Stimulated activated naive CD8-positive, alpha-beta T cell treated with anti-CD3 and anti-CD28 coated beads, Interleukin-15, Interleukin-2, amounts not matched to agents 100 ng/mL and 50 ng/mL, for 24 hours (primary cell): Measurements from ENCODE around the gene AKAP13.

ENCODE experiments used
- H3K27ac Mint-ChIP-seq: one replicate; pipeline ENCODE4 v1.8.0; 2021; ENCODE audit warnings: mild to moderate bottlenecking, mixed read lengths
- H3K27me3 Mint-ChIP-seq: one replicate; pipeline ENCODE4 v1.8.0; 2021; ENCODE audit warnings: mixed read lengths
- H3K36me3 Mint-ChIP-seq: one replicate; pipeline ENCODE4 v1.8.0; 2021; ENCODE audit warnings: low read depth, mixed read lengths
- H3K4me1 Mint-ChIP-seq: one replicate; pipeline ENCODE4 v1.8.0; 2021; ENCODE audit warnings: low read depth, mixed read lengths
- H3K4me3 Mint-ChIP-seq: one replicate; pipeline ENCODE4 v1.8.0; 2021; ENCODE audit warnings: mild to moderate bottlenecking, mixed read lengths
- H3K9me3 Mint-ChIP-seq: one replicate; pipeline ENCODE4 v1.8.0; 2021; ENCODE audit warnings: mixed read lengths

The AKAP13 gene

GRCh38 chr15:85367741-85368140 is 12.7 kb upstream of the AKAP13 start:
- H3K4me3 Mint-ChIP-seq, result no peak overlapping the region

GRCh38 chr15:85374831-85375230 is 5.6 kb upstream of the AKAP13 start:
- no peaks in the 10 kb centered on the region for H3K36me3 Mint-ChIP-seq
- H3K4me3 Mint-ChIP-seq, result no peak overlapping the region
- H3K4me1 Mint-ChIP-seq, result peaks cover 30% of the 10 kb centered on the region
- H3K27me3 Mint-ChIP-seq, result no peaks in the 10 kb centered on the region
- no peaks in the 10 kb centered on the region for H3K9me3 Mint-ChIP-seq
- H3K27ac Mint-ChIP-seq, result no peak overlapping the region

More at GRCh38 chr15:85367741-85368140, 12.7 kb upstream of the AKAP13 start:
- H3K4me1 Mint-ChIP-seq, result peaks cover 20% of the 10 kb centered on the region
- H3K27me3 Mint-ChIP-seq, result no peaks in the 10 kb centered on the region
- H3K36me3 Mint-ChIP-seq, result no peaks in the 10 kb centered on the region
- H3K9me3 Mint-ChIP-seq, result no peaks in the 10 kb centered on the region
- H3K27ac Mint-ChIP-seq, result no peak overlapping the region

- Mint-ChIP-seq H3K9me3 (no peaks in the 10 kb centered on the region), H3K27ac (peak overlapping the region; percentile 43), H3K27me3 (no peaks in the 10 kb centered on the region), H3K36me3 (no peaks in the 10 kb centered on the region), H3K4me3 (no peak overlapping the region), H3K4me1 (peaks cover 39% of the 10 kb centered on the region)
Measured at GRCh38 chr15:85377269-85377668, 3.1 kb upstream of the AKAP13 start.

- H3K27me3 Mint-ChIP-seq, result no peaks in the 10 kb centered on the region
- no peak overlapping the region for H3K27ac Mint-ChIP-seq
- peaks cover 46% of the 10 kb centered on the region for H3K4me1 Mint-ChIP-seq
- no peak overlapping the region for H3K4me3 Mint-ChIP-seq
- H3K9me3 Mint-ChIP-seq, result no peaks in the 10 kb centered on the region
- peaks cover under 1% of the 10 kb centered on the region for H3K36me3 Mint-ChIP-seq
Measured at GRCh38 chr15:85377986-85378385, 2.4 kb upstream of the AKAP13 start.

GRCh38 chr15:85379403-85380131 is 836 bp upstream of the AKAP13 start:
- H3K36me3 Mint-ChIP-seq, result peaks cover 11% of the 10 kb centered on the region
- peaks cover 61% of the 10 kb centered on the region for H3K4me1 Mint-ChIP-seq
- H3K27ac Mint-ChIP-seq, result peak overlapping the region; percentile 79
- no peaks in the 10 kb centered on the region for H3K27me3 Mint-ChIP-seq
- H3K9me3 Mint-ChIP-seq, result no peaks in the 10 kb centered on the region
- peak overlapping the region; percentile 82 for H3K4me3 Mint-ChIP-seq

- Mint-ChIP-seq H3K9me3 (no peaks in the 10 kb centered on the region), H3K27ac (peak overlapping the region; percentile 87), H3K27me3 (no peaks in the 10 kb centered on the region), H3K4me1 (peaks cover 74% of the 10 kb centered on the region), H3K36me3 (peaks cover 22% of the 10 kb centered on the region), H3K4me3 (peak overlapping the region; percentile 87)
Measured at GRCh38 chr15:85380812-85381642, 624 bp downstream of the AKAP13 start.

GRCh38 chr15:85381850-85382751 is 1.7 kb downstream of the AKAP13 start:
- H3K27ac Mint-ChIP-seq, result peak overlapping the region; percentile 88
- H3K36me3 Mint-ChIP-seq, result peaks cover 27% of the 10 kb centered on the region
- peak overlapping the region; percentile 85 for H3K4me3 Mint-ChIP-seq
- H3K27me3 Mint-ChIP-seq, result no peaks in the 10 kb centered on the region
- H3K9me3 Mint-ChIP-seq, result no peaks in the 10 kb centered on the region
- peaks cover 72% of the 10 kb centered on the region for H3K4me1 Mint-ChIP-seq

GRCh38 chr15:85382942-85383341 is 2.5 kb downstream of the AKAP13 start:
- Mint-ChIP-seq H3K4me1 (peaks cover 65% of the 10 kb centered on the region), H3K4me3 (peak overlapping the region; percentile 85), H3K9me3 (no peaks in the 10 kb centered on the region), H3K27ac (no peak overlapping the region), H3K27me3 (no peaks in the 10 kb centered on the region), H3K36me3 (peaks cover 32% of the 10 kb centered on the region)

- Mint-ChIP-seq H3K27me3 (no peaks in the 10 kb centered on the region), H3K4me3 (peak overlapping the region; percentile 85), H3K9me3 (no peaks in the 10 kb centered on the region), H3K27ac (no peak overlapping the region), H3K4me1 (peaks cover 58% of the 10 kb centered on the region), H3K36me3 (peaks cover 32% of the 10 kb centered on the region)
Measured at GRCh38 chr15:85383470-85384148, 3.2 kb downstream of the AKAP13 start.

- no peak overlapping the region for H3K27ac Mint-ChIP-seq
- H3K4me1 Mint-ChIP-seq, result peaks cover 49% of the 10 kb centered on the region
- no peak overlapping the region for H3K4me3 Mint-ChIP-seq
- H3K36me3 Mint-ChIP-seq, result peaks cover 32% of the 10 kb centered on the region
- H3K27me3 Mint-ChIP-seq, result no peaks in the 10 kb centered on the region
- no peaks in the 10 kb centered on the region for H3K9me3 Mint-ChIP-seq
Measured at GRCh38 chr15:85386261-85386660, 5.9 kb downstream of the AKAP13 start.

GRCh38 chr15:85388566-85389305 is 8.3 kb downstream of the AKAP13 start:
- peaks cover 27% of the 10 kb centered on the region for H3K36me3 Mint-ChIP-seq
- no peaks in the 10 kb centered on the region for H3K9me3 Mint-ChIP-seq
- H3K4me1 Mint-ChIP-seq, result peaks cover 41% of the 10 kb centered on the region
- H3K27me3 Mint-ChIP-seq, result no peaks in the 10 kb centered on the region
- H3K27ac Mint-ChIP-seq, result no peak overlapping the region
- peak overlapping the region; percentile 1 for H3K4me3 Mint-ChIP-seq

- Mint-ChIP-seq H3K4me1 (peaks cover 41% of the 10 kb centered on the region), H3K9me3 (no peaks in the 10 kb centered on the region), H3K27ac (no peak overlapping the region), H3K4me3 (no peak overlapping the region), H3K27me3 (no peaks in the 10 kb centered on the region), H3K36me3 (peaks cover 22% of the 10 kb centered on the region)
Measured at GRCh38 chr15:85389306-85389650, 8.9 kb downstream of the AKAP13 start.

- Mint-ChIP-seq H3K4me1 (peaks cover 42% of the 10 kb centered on the region), H3K36me3 (peaks cover 19% of the 10 kb centered on the region), H3K27ac (no peak overlapping the region), H3K9me3 (no peaks in the 10 kb centered on the region), H3K4me3 (no peak overlapping the region), H3K27me3 (no peaks in the 10 kb centered on the region)
Measured at GRCh38 chr15:85389772-85390171, 9.4 kb downstream of the AKAP13 start.

GRCh38 chr15:85393210-85393609 is 12.8 kb downstream of the AKAP13 start:
- Mint-ChIP-seq H3K27me3 (no peaks in the 10 kb centered on the region), H3K27ac (no peak overlapping the region), H3K9me3 (no peaks in the 10 kb centered on the region), H3K36me3 (no peaks in the 10 kb centered on the region), H3K4me1 (peaks cover 54% of the 10 kb centered on the region), H3K4me3 (no peak overlapping the region)
